HAP-1 (cell line): Measurements from ENCODE around the gene SPRY1.

ENCODE experiments used
- DNase-seq, 2 experiments: peaks; one replicate each; pipeline ENCODE4 v3.0.0-alpha.2; 2016 to 2020; ENCODE audit warnings: low spot score in 2 of 2
- H3K27me3 ChIP-seq: fragments of 250-450 bp; sonication (Bioruptor Pico); 2 replicates; pipeline ENCODE4 v1.5.1; 2020; ENCODE audit warnings: low read depth, mild to moderate bottlenecking, moderate library complexity
- H3K36me3 ChIP-seq: fragments of 250-450 bp; sonication (Bioruptor Pico); replicated peaks from 2 replicates; pipeline ENCODE4 v1.5.1; 2020; ENCODE audit warnings: mild to moderate bottlenecking
- H3K4me1 ChIP-seq: fragments of 250-450 bp; sonication (Bioruptor Pico); 2 replicates; pipeline ENCODE4 v1.5.1; 2020; ENCODE audit warnings: mild to moderate bottlenecking
- H3K4me3 ChIP-seq: fragments of 250-450 bp; sonication (Bioruptor Pico); 2 replicates; pipeline ENCODE4 v1.5.1; 2020; ENCODE audit warnings: mild to moderate bottlenecking, moderate library complexity
- H3K9me3 ChIP-seq: fragments of 250-450 bp; sonication (Bioruptor Pico); 2 replicates; pipeline ENCODE4 v1.5.1; 2020; ENCODE audit warnings: mild to moderate bottlenecking, moderate library complexity
- in situ Hi-C: fragments of 300-500 bp; cut with MboI; formaldehyde crosslinking; loops from 3 replicates; pipeline ENCODE4 v1.14.3; 2020; ENCODE audit warnings: low sequenced_read_pairs, inconsistent platforms, mixed read lengths

The SPRY1 gene, protein sequence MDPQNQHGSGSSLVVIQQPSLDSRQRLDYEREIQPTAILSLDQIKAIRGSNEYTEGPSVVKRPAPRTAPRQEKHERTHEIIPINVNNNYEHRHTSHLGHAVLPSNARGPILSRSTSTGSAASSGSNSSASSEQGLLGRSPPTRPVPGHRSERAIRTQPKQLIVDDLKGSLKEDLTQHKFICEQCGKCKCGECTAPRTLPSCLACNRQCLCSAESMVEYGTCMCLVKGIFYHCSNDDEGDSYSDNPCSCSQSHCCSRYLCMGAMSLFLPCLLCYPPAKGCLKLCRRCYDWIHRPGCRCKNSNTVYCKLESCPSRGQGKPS

DNA sequence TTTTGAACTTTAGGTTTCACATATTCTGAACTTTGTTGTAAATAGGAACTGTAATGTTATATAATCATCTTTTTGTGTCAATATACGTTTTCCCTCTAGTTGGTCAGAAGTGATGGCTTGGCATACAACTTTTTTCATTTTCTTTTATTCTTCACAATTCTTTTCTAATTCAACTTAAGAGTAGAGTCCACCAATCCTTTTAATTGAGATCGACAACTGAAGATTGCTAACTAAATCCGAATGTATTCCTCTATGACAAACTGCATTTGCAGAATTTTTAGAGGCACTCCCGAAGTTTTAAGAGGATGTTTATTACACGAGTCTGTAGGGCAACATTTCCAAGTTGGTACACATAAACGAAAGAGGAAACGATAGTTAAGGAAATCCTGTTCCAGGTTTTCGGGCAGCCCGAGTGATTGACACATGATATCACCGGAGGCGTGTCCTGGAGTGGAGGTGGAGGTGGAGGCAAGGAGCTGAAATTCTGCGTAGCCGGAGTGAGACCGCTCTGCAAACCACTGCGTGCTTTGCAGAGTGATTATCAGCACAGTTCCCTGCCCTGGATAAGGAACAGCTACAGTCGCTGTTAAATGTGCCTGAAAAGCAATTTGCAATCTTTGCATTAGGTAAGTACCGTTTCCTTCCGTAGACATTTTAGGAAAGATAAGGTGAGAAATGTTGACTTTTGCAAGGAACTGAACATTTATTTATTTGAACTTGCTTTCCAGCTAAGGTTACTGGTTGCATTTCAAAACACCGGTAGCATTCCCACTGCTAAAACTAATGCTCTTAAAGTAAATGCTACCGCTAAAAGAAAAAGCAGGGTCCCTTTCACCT, at the start of gene SPRY1:
SPRY1 (plus strand) TSS at position 489 of the 837 bp plus-strand sequence. CDS start 4,797 bp downstream, outside the sequence.
- peak within 1 kb of the TSS; percentile 33 for H3K4me3 ChIP-seq
- H3K9me3 ChIP-seq, result no peaks in the 10 kb centered on the region
- H3K36me3 ChIP-seq, result no peaks in the 10 kb centered on the region
- no peaks in the 10 kb centered on the region for H3K27me3 ChIP-seq
- DNase-seq, result peak; percentile 91 to 95
- in situ Hi-C loops, result loop anchor here (25.0 kb wide), 1 partner anchor 266 kb away; no protein-coding TSS in a partner anchor
- peaks cover 8% of the 10 kb centered on the region for H3K4me1 ChIP-seq

GRCh38 chr4:123346951-123347350, 49.6 kb upstream of the SPRY1 start:
- Histone ChIP-seq H3K9me3 (no peaks in the 10 kb centered on the region), H3K27me3 (no peaks in the 10 kb centered on the region), H3K4me3 (no peak overlapping the region), H3K4me1 (no peaks in the 10 kb centered on the region), H3K36me3 (no peaks in the 10 kb centered on the region)
- DNase-seq, result no peak
- in situ Hi-C loops, result no loop called here

DNA sequence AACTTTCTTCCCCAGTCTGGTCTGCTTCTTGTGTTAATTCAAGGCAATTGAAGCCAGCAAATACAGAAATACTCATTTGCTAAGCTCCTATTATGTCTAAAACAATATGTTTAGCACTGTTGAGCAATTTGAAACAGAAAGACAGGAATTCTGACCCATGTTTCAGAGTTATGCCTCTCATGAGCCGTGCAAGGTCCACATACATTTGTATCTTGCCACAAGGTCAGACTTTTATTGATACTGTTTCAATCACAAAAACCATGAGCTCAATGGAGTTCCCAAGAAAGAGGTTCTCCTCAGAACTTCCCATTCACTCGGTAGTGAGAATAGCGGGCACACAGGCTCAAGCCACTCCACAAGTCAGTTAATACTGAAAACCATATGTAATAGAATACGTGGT, 47.6 kb upstream of the SPRY1 start:
- no peak for DNase-seq
- Histone ChIP-seq H3K27me3 (no peaks in the 10 kb centered on the region), H3K4me3 (no peak overlapping the region), H3K36me3 (no peaks in the 10 kb centered on the region), H3K9me3 (no peaks in the 10 kb centered on the region), H3K4me1 (no peaks in the 10 kb centered on the region)
- in situ Hi-C loops, result no loop called here

DNA sequence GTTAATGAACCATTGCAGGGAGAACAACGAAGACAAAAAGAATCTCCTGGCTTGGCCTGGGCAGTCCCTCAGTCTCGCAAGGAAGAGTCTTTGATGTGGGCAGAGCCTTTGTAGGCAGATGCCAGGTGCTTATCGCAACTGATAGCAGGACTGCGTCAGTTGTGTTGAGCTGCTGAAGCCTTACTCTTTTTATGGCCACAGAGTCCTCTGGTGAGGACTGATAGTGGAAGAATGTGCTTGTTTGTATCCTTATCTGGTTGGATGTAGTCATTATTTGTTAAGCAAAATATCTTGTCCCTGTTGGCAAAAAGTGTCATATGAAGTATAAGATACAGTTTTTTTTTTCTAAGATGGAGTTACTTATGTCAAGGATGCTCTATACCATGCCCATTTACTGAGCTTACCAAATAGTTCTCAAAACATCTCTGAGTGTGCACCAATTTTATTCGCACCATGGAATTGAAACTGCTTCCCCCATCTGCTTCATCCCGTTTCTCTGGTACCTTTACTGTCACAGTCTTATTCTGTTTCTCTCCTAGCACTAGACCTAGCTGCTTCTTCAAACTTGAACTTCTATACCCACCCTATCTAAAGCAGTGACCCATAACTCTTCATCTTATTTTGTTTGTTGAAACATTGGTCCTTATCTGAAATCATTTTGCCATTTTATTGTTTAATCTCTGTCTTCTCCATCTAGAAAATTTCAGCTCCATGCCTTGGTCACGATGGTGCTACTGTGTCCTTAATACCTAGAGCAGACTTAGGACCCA, 47.0 kb upstream of the SPRY1 start:
- no peak for DNase-seq
- Histone ChIP-seq H3K4me3 (no peak overlapping the region), H3K9me3 (no peaks in the 10 kb centered on the region), H3K4me1 (no peaks in the 10 kb centered on the region), H3K27me3 (no peaks in the 10 kb centered on the region), H3K36me3 (no peaks in the 10 kb centered on the region)
- in situ Hi-C loops, result no loop called here

GRCh38 chr4:123350191-123350544, 46.4 kb upstream of the SPRY1 start:
- Histone ChIP-seq H3K9me3 (no peaks in the 10 kb centered on the region), H3K27me3 (no peaks in the 10 kb centered on the region), H3K36me3 (no peaks in the 10 kb centered on the region), H3K4me1 (no peaks in the 10 kb centered on the region), H3K4me3 (no peak overlapping the region)
- in situ Hi-C loops, result no loop called here
- no peak for DNase-seq

DNA sequence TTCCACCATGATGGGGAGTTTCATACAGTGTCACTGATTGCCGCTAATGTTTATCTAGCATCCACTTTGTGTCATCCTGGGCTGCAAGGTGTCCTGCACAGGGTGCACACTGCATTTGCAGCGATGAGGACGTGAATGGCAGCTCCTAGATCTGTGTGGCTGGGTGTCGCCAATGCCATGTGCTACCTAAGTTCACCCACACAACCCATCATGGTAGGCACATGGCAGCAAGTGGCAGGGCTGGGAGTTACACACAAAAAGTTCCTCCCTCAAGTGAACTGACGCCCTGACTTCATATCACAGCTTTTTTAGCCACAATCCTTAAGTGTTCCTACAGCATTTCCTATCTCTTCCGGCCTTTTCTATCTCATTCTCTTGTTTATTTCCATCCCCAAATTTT, 45.9 kb upstream of the SPRY1 start:
- Histone ChIP-seq H3K9me3 (no peaks in the 10 kb centered on the region), H3K4me1 (no peaks in the 10 kb centered on the region), H3K4me3 (no peak overlapping the region), H3K36me3 (no peaks in the 10 kb centered on the region), H3K27me3 (no peaks in the 10 kb centered on the region)
- no peak for DNase-seq
- in situ Hi-C loops, result no loop called here

DNA sequence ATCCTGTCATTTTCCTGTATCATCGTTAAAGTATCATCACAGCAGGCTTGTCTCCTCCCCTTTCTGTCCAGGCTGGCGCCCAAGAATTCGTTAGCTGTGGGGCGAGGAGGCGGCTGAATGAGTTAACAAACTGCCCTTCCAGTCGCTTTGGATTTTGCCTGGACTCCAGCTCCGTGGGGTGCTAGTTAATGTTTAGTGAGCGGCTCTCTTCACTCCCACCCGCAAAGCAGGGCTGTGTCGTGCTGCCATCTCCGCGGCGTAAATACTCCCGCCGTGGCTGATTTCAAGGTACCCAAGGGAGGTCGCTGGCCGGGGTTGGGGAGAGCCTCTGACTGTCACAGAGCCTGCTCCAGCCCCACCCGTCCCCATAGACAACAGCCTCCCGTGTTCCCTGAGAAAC, 44.9 kb upstream of the SPRY1 start:
- Histone ChIP-seq H3K4me3 (no peak overlapping the region), H3K36me3 (no peaks in the 10 kb centered on the region), H3K9me3 (no peaks in the 10 kb centered on the region), H3K4me1 (no peaks in the 10 kb centered on the region), H3K27me3 (no peaks in the 10 kb centered on the region)
- in situ Hi-C loops, result no loop called here
- DNase-seq, result no peak

GRCh38 chr4:123352240-123352945, 44.2 kb upstream of the SPRY1 start:
- Histone ChIP-seq H3K4me3 (no peak overlapping the region), H3K27me3 (no peaks in the 10 kb centered on the region), H3K36me3 (no peaks in the 10 kb centered on the region), H3K4me1 (no peaks in the 10 kb centered on the region), H3K9me3 (no peaks in the 10 kb centered on the region)
- no peak for DNase-seq
- in situ Hi-C loops, result no loop called here

GRCh38 chr4:123352966-123353365, 43.6 kb upstream of the SPRY1 start:
- H3K9me3 ChIP-seq, result no peaks in the 10 kb centered on the region
- no peaks in the 10 kb centered on the region for H3K36me3 ChIP-seq
- H3K4me3 ChIP-seq, result no peak overlapping the region
- DNase-seq, result no peak
- no peaks in the 10 kb centered on the region for H3K4me1 ChIP-seq
- H3K27me3 ChIP-seq, result no peaks in the 10 kb centered on the region
- in situ Hi-C loops, result no loop called here

DNA sequence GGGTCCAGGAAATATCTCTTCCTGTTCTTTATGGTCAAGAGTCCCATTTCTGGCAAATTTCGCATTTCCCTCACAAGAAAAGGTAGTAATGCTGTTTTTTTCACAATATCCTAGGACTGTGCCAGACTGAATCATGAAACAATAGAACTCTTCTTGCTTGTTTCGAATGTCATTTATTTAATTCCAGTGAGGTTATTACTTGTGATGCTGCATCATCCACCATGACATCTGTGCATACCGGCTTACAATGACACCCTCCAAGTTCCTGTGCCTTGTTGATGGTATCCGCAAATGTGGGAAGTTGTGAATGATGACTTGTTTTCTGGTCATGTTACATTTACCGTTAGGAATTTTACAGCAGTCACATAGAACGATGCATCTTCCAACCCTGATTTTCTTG, 42.9 kb upstream of the SPRY1 start:
- no peaks in the 10 kb centered on the region for H3K9me3 ChIP-seq

GRCh38 chr4:123354701-123355100, 41.9 kb upstream of the SPRY1 start:
- no peak overlapping the region for H3K4me3 ChIP-seq
- in situ Hi-C loops, result no loop called here
- no peak for DNase-seq
- H3K4me1 ChIP-seq, result no peaks in the 10 kb centered on the region
- H3K9me3 ChIP-seq, result no peaks in the 10 kb centered on the region
- H3K36me3 ChIP-seq, result no peaks in the 10 kb centered on the region
- no peaks in the 10 kb centered on the region for H3K27me3 ChIP-seq

More for the DNA sequence above, 42.9 kb upstream of the SPRY1 start:
- no peaks in the 10 kb centered on the region for H3K4me1 ChIP-seq
- no peaks in the 10 kb centered on the region for H3K36me3 ChIP-seq
- H3K4me3 ChIP-seq, result no peak overlapping the region
- H3K27me3 ChIP-seq, result no peaks in the 10 kb centered on the region
- no peak for DNase-seq
- in situ Hi-C loops, result no loop called here

GRCh38 chr4:123356921-123357320, 39.7 kb upstream of the SPRY1 start:
- in situ Hi-C loops, result no loop called here
- no peaks in the 10 kb centered on the region for H3K27me3 ChIP-seq
- H3K9me3 ChIP-seq, result no peaks in the 10 kb centered on the region
- no peaks in the 10 kb centered on the region for H3K4me1 ChIP-seq
- H3K36me3 ChIP-seq, result no peaks in the 10 kb centered on the region
- H3K4me3 ChIP-seq, result no peak overlapping the region
- DNase-seq, result no peak

- Histone ChIP-seq H3K9me3 (no peaks in the 10 kb centered on the region), H3K27me3 (no peaks in the 10 kb centered on the region), H3K4me3 (no peak overlapping the region), H3K36me3 (no peaks in the 10 kb centered on the region), H3K4me1 (no peaks in the 10 kb centered on the region)
- in situ Hi-C loops, result no loop called here
- DNase-seq, result no peak
These were observed 36.9 kb upstream of the SPRY1 start for GRCh38 chr4:123359449-123360315.
